ENCODE data around the gene ADA. TPM values are rescaled to one million over a fixed set of nuclear protein-coding genes. Genes with fewer than 3 reads are reported as not detected.

The ADA gene
- total RNA-seq, 1 donor from 2014 or later: 67.5 TPM

GRCh38 chr20:44606725-44607441 lies 44.6 kb downstream of the ADA start:
- Histone ChIP-seq H4K20me1 (ENCODE audit: insufficient read depth, low read length) (no peaks in the 10 kb centered on the region), H3K79me2 (ENCODE audit: insufficient read depth, low read length) (no peaks in the 10 kb centered on the region), H3K27ac (ENCODE audit: low read depth, low read length) (no peak overlapping the region), H3K27me3 (ENCODE audit: insufficient read depth, low read length) (no peaks in the 10 kb centered on the region), H3K4me1 (ENCODE audit: insufficient read depth, low read length) (peaks cover 9% of the 10 kb centered on the region), H3K9me3 (ENCODE audit: insufficient read depth, low read depth, low read length) (no peaks in the 10 kb centered on the region), H2AFZ (ENCODE audit: low read depth, low read length) (no peak overlapping the region), H3K36me3 (ENCODE audit: insufficient read depth, low read length) (no peaks in the 10 kb centered on the region), H3K4me2 (ENCODE audit: low read length) (no peak overlapping the region), H3K9ac (ENCODE audit: low read length) (no peak overlapping the region), H3K4me3 (ENCODE audit: insufficient read depth, low read depth, low read length) (no peak overlapping the region)
- DNase-seq (ENCODE audit: low read depth) (no peak), FAIRE-seq (no peak)
- Mint-ChIP-seq H3K27ac (ENCODE audit: unreplicated experiment) (no peak overlapping the region), H3K9me3 (ENCODE audit: unreplicated experiment) (no peaks in the 10 kb centered on the region), H3K36me3 (ENCODE audit: low read depth, unreplicated experiment) (no peaks in the 10 kb centered on the region), H3K27me3 (ENCODE audit: low read depth, unreplicated experiment) (no peaks in the 10 kb centered on the region), H3K4me3 (ENCODE audit: unreplicated experiment) (no peak overlapping the region), H3K4me1 (ENCODE audit: low read depth, unreplicated experiment) (peaks cover 2% of the 10 kb centered on the region)
- TF ChIP-seq EZH2 (IDR thresholded peaks at IDR 0.05; ENCODE audit: insufficient read depth, low read length): no peak
- TF ChIP-seq CTCF (IDR thresholded peaks at IDR 0.05; ENCODE audit: insufficient read depth, low read depth, low read length): no peak

- Histone ChIP-seq H3K4me1 (ENCODE audit: insufficient read depth, low read length) (peaks cover 14% of the 10 kb centered on the region), H3K9me3 (ENCODE audit: insufficient read depth, low read depth, low read length) (no peaks in the 10 kb centered on the region), H3K36me3 (ENCODE audit: insufficient read depth, low read length) (no peaks in the 10 kb centered on the region), H3K27me3 (ENCODE audit: insufficient read depth, low read length) (no peaks in the 10 kb centered on the region), H3K79me2 (ENCODE audit: insufficient read depth, low read length) (no peaks in the 10 kb centered on the region), H3K4me3 (ENCODE audit: insufficient read depth, low read depth, low read length) (no peak overlapping the region), H2AFZ (ENCODE audit: low read depth, low read length) (no peak overlapping the region), H3K27ac (ENCODE audit: low read depth, low read length) (no peak overlapping the region), H3K9ac (ENCODE audit: low read length) (no peak overlapping the region), H4K20me1 (ENCODE audit: insufficient read depth, low read length) (no peaks in the 10 kb centered on the region), H3K4me2 (ENCODE audit: low read length) (no peak overlapping the region)
- Mint-ChIP-seq H3K4me3 (ENCODE audit: unreplicated experiment) (no peak overlapping the region), H3K27ac (ENCODE audit: unreplicated experiment) (no peak overlapping the region), H3K9me3 (ENCODE audit: unreplicated experiment) (no peaks in the 10 kb centered on the region), H3K4me1 (ENCODE audit: low read depth, unreplicated experiment) (peaks cover 14% of the 10 kb centered on the region), H3K36me3 (ENCODE audit: low read depth, unreplicated experiment) (no peaks in the 10 kb centered on the region), H3K27me3 (ENCODE audit: low read depth, unreplicated experiment) (no peaks in the 10 kb centered on the region)
- no peak for DNase-seq (ENCODE audit: low read depth)
- no peak for FAIRE-seq
- TF ChIP-seq EZH2 (IDR thresholded peaks at IDR 0.05; ENCODE audit: insufficient read depth, low read length) (no peak), CTCF (IDR thresholded peaks at IDR 0.05; ENCODE audit: insufficient read depth, low read depth, low read length) (no peak)
These were observed 48.2 kb downstream of the ADA start for GRCh38 chr20:44603327-44603726.

GRCh38 chr20:44601801-44602204 lies 49.7 kb downstream of the ADA start:
- H3K9me3 ChIP-seq (ENCODE audit: insufficient read depth, low read depth, low read length): no peaks in the 10 kb centered on the region
- H2AFZ ChIP-seq (ENCODE audit: low read depth, low read length): no peak overlapping the region
- no peaks in the 10 kb centered on the region for H4K20me1 ChIP-seq (ENCODE audit: insufficient read depth, low read length)
- peak overlapping the region; percentile 35 for H3K27ac ChIP-seq (ENCODE audit: low read depth, low read length)
- TF ChIP-seq CTCF (IDR thresholded peaks at IDR 0.05; ENCODE audit: insufficient read depth, low read depth, low read length) (no peak), EZH2 (IDR thresholded peaks at IDR 0.05; ENCODE audit: insufficient read depth, low read length) (no peak)
- Mint-ChIP-seq H3K4me1 (ENCODE audit: low read depth, unreplicated experiment) (peaks cover 19% of the 10 kb centered on the region), H3K27ac (ENCODE audit: unreplicated experiment) (no peak overlapping the region), H3K9me3 (ENCODE audit: unreplicated experiment) (no peaks in the 10 kb centered on the region), H3K36me3 (ENCODE audit: low read depth, unreplicated experiment) (no peaks in the 10 kb centered on the region), H3K4me3 (ENCODE audit: unreplicated experiment) (no peak overlapping the region), H3K27me3 (ENCODE audit: low read depth, unreplicated experiment) (no peaks in the 10 kb centered on the region)
- peak overlapping the region; percentile 44 for H3K4me2 ChIP-seq (ENCODE audit: low read length)
- no peak overlapping the region for H3K9ac ChIP-seq (ENCODE audit: low read length)
- H3K4me3 ChIP-seq (ENCODE audit: insufficient read depth, low read depth, low read length): no peak overlapping the region
- H3K36me3 ChIP-seq (ENCODE audit: insufficient read depth, low read length): no peaks in the 10 kb centered on the region
- H3K27me3 ChIP-seq (ENCODE audit: insufficient read depth, low read length): no peaks in the 10 kb centered on the region
- H3K4me1 ChIP-seq (ENCODE audit: insufficient read depth, low read length): peaks cover 18% of the 10 kb centered on the region
- DNase-seq (ENCODE audit: low read depth) (peak; percentile 86), FAIRE-seq (no peak)
- no peaks in the 10 kb centered on the region for H3K79me2 ChIP-seq (ENCODE audit: insufficient read depth, low read length)
